ENCODE data around the gene FKBP1A. TPM values are rescaled to one million over a fixed set of nuclear protein-coding genes. Genes with fewer than 3 reads are reported as not detected.

Gene FKBP1A
- total and polyA plus RNA-seq, 9 donors: 64.7 to 697 (median 154) TPM

GRCh38 chr20:1319051-1319450, 73.8 kb downstream of the FKBP1A start:
- Histone ChIP-seq H3K27ac (no peak overlapping the region), H3K27me3 (no peaks in the 10 kb centered on the region), H3K36me3 (no peaks in the 10 kb centered on the region), H3K9me3 (no peaks in the 10 kb centered on the region), H3K4me3 (no peak overlapping the region), H3K4me1 (ENCODE audit: insufficient read depth) (no peaks in the 10 kb centered on the region)
- no peak for DNase-seq
- intact Hi-C loops (cut with DNase I): no loop called here
- WGBS, 3 donors: 77 to 78% (median 77%) methylated on average over 4 of the region's 4 CpGs
- TF ChIP-seq POLR2A (IDR thresholded peaks at IDR 0.05) (no peak), EP300 (IDR thresholded peaks at IDR 0.05) (no peak)
- TF ChIP-seq, protein P1, sequence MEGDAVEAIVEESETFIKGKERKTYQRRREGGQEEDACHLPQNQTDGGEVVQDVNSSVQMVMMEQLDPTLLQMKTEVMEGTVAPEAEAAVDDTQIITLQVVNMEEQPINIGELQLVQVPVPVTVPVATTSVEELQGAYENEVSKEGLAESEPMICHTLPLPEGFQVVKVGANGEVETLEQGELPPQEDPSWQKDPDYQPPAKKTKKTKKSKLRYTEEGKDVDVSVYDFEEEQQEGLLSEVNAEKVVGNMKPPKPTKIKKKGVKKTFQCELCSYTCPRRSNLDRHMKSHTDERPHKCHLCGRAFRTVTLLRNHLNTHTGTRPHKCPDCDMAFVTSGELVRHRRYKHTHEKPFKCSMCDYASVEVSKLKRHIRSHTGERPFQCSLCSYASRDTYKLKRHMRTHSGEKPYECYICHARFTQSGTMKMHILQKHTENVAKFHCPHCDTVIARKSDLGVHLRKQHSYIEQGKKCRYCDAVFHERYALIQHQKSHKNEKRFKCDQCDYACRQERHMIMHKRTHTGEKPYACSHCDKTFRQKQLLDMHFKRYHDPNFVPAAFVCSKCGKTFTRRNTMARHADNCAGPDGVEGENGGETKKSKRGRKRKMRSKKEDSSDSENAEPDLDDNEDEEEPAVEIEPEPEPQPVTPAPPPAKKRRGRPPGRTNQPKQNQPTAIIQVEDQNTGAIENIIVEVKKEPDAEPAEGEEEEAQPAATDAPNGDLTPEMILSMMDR (IDR thresholded peaks at IDR 0.05): no peak

Other genes with a start within 250 kb of the FKBP1A start
- 1 to 10 TPM in 4 of 7 donors, under 1 TPM in 2, not detected in 1; 0.33 to 1.7 (median 1.1) TPM for gene TMEM74B, start 208.1 kb downstream of the FKBP1A start, total RNA-seq
- gene TMEM74B, start 208.1 kb downstream of the FKBP1A start, polyA plus RNA-seq: under 1 TPM; 0.72 to 0.99 TPM
- under 1 TPM in 6 of 7 donors, not detected in 1; 0.18 to 0.38 (median 0.29) TPM for gene C20orf202, start 189.6 kb downstream of the FKBP1A start, total RNA-seq
- under 1 TPM; 0.22 to 0.58 TPM for gene C20orf202, start 189.6 kb downstream of the FKBP1A start, polyA plus RNA-seq
- not detected for gene RAD21L1, start 167.0 kb downstream of the FKBP1A start, total RNA-seq
- not detected for gene RAD21L1, start 167.0 kb downstream of the FKBP1A start, polyA plus RNA-seq
- 1 to 10 TPM; 2.4 to 6.8 (median 4.1) TPM for gene SNPH, start 126.8 kb downstream of the FKBP1A start, total RNA-seq
- gene SNPH, start 126.8 kb downstream of the FKBP1A start, polyA plus RNA-seq: 1 to 10 TPM; 1.5 to 1.7 TPM
- gene SDCBP2, start 63.9 kb downstream of the FKBP1A start, total RNA-seq: 10 to 100 TPM in 1 of 7 donors, 1 to 10 TPM in 6; 2.7 to 34.7 (median 4.0) TPM
- gene SDCBP2, start 63.9 kb downstream of the FKBP1A start, polyA plus RNA-seq: 1 to 10 TPM in 1 of 2 donors, under 1 TPM in 1; 0.92 to 3.4 TPM
- gene NSFL1C, start 73.8 kb upstream of the FKBP1A start, total RNA-seq: 10 to 100 TPM; 23.4 to 79.6 (median 63.2) TPM
- gene NSFL1C, start 73.8 kb upstream of the FKBP1A start, polyA plus RNA-seq: 100 to 1,000 TPM in 1 of 2 donors, 10 to 100 TPM in 1; 45.6 to 105 TPM
- 1 to 10 TPM in 6 of 7 donors, under 1 TPM in 1; 0.88 to 3.8 (median 1.7) TPM for gene SIRPB2, start 98.4 kb upstream of the FKBP1A start, total RNA-seq
- 1 to 10 TPM in 1 of 2 donors, under 1 TPM in 1; 0.98 to 1.4 TPM for gene SIRPB2, start 98.4 kb upstream of the FKBP1A start, polyA plus RNA-seq
- not detected for gene SIRPD, start 164.7 kb upstream of the FKBP1A start, total RNA-seq
- not detected for gene SIRPD, start 164.7 kb upstream of the FKBP1A start, polyA plus RNA-seq
- 1 to 10 TPM in 5 of 7 donors, under 1 TPM in 2; 0.25 to 9.7 (median 1.9) TPM for gene SIRPB1, start 227.0 kb upstream of the FKBP1A start, total RNA-seq
- 1 to 10 TPM in 1 of 2 donors, under 1 TPM in 1; 0.87 to 4.3 TPM for gene SIRPB1, start 227.0 kb upstream of the FKBP1A start, polyA plus RNA-seq